ENCODE data around the gene CDC6. TPM values are rescaled to one million over a fixed set of nuclear protein-coding genes. Genes with fewer than 3 reads are reported as not detected.

CDC6 gene
- total RNA-seq, 1 experiment from 2014 or later: 44.9 TPM

DNA sequence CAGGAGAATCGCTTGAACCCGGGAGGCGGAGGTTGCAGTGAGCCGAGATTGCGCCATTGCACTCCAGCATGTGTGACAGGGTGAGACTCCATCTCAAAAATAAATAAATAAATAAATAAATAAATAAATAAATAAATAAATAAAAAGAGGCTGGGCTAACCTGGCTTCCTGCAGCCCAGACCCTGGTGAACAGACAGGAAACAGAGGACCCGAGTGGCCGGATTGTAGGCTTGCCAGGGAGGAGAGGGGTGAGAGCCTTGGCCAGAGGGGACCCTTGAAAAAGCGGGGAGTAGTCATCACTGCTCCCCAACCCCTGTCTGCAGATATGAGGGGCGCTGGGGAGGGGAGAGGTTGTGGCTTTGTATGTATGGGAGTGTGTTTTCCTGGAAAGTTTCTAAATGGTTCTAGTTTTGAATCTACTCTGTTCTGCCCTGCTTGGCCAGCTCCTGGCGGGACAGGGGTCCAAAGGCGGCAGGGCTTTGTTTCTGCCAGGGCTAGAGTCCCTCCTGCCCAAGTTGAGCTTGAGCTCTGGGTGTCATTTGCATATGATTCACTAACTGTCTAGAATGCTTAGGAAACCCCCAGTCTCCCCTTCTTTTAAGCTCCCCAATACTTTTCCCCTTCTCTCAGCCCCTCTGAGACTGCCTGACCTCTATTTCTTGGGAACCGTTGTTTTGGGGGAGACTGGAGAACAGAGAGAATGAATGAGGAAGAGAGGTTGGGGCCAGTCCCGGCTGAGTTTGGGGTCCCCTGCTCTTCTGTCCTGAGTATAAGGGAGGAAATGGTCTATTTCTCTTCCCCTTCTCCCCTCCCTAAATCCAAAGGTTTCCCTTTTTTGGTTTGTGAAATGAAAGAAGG, 37.7 kb downstream of the CDC6 start:
- Histone ChIP-seq H3K36me3 (ENCODE audit: low read depth) (no peaks in the 10 kb centered on the region), H3F3A (ENCODE audit: insufficient read depth, low read depth) (peaks cover 5% of the 10 kb centered on the region; the same call in 1 of the 2 replicates), H3K4me2 (no peak overlapping the region), H2AFZ (no peak overlapping the region), H3K4me1 (replicated peaks; ENCODE audit: insufficient read depth) (peaks cover 39% of the 10 kb centered on the region), H3K27me3 (ENCODE audit: insufficient read depth, low read depth) (no peaks in the 10 kb centered on the region), H3K79me2 (ENCODE audit: low read depth) (peaks cover 78% of the 10 kb centered on the region), H3K27ac (no peak overlapping the region), H3K4me3 (no peak overlapping the region), H4K20me1 (ENCODE audit: insufficient read depth) (peaks cover 15% of the 10 kb centered on the region), H3K9me3 (ENCODE audit: insufficient read depth, low read depth) (no peaks in the 10 kb centered on the region), H3K9me2 (ENCODE audit: insufficient read depth) (no peaks in the 10 kb centered on the region)
- ChIA-PET POLR2A (ENCODE audit: unreplicated experiment) (no interaction called here), CTCF (interaction anchor here (0.5 kb wide), 1 partner anchor 40 kb away, joined by 6 read pairs; no protein-coding TSS in a partner anchor)
- intact Hi-C loops (cut with micrococcal nuclease; ENCODE audit: unreplicated experiment): no loop called here
- DNase-seq: no peak
- BruUV-seq (replicated peaks): no TSS peak
- TF ChIP-seq CTCF (conservative IDR thresholded peaks at IDR 0.05) (no peak), EZH2 (IDR thresholded peaks at IDR 0.05; ENCODE audit: low read depth) (no peak)

DNA sequence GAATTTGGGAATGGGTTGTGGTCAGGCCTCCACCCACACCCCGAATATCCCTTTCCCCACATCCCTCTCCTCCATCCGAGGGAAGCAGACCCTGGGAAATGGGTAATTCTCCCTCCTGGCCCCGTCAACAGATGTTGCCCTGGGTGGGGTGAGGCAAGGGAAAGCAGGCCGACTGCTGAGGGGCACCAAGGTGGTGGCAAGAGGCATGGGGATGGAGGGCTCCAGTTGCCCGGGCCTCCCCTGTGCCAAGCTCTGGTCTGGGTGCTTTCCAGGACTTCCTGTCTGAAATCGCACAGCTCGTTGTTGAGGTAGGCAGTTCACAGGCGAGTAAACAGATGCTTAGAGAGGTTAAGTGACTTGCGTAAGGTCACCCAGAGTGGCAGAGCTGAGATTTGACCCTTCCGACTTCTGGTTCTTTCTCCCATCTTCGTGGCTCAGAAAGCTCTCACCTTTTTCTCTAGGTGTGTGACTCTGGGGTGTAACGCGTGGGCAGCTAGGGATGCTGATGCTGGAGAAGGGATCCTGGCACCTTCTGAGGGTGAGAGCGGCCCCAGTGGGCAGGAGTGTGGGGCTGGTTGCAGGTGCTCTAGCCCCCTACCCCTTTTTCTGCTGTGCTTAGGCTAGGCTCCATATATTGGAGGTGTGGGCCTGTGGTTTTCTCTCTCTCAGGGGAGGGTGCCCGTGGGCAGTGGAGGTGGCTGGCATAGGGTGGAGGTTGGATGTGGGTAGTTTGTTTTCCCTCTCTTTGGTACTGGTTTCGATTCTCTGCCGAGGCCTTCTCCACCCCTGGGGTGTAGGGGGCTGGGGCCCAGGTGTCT, 38.5 kb downstream of the CDC6 start:
- no peaks in the 10 kb centered on the region for H3K27me3 ChIP-seq (ENCODE audit: insufficient read depth, low read depth)
- no peak overlapping the region for H3K4me3 ChIP-seq
- H3K27ac ChIP-seq: no peak overlapping the region
- no peak overlapping the region for H3K4me2 ChIP-seq
- peaks cover 17% of the 10 kb centered on the region for H4K20me1 ChIP-seq (ENCODE audit: insufficient read depth)
- DNase-seq: peak in 1 of 2 experiments; percentile 29
- intact Hi-C loops (cut with micrococcal nuclease; ENCODE audit: unreplicated experiment): no loop called here
- no peak overlapping the region for H2AFZ ChIP-seq
- H3K9me2 ChIP-seq (ENCODE audit: insufficient read depth): no peaks in the 10 kb centered on the region
- H3K36me3 ChIP-seq (ENCODE audit: low read depth): no peaks in the 10 kb centered on the region
- H3K79me2 ChIP-seq (ENCODE audit: low read depth): peaks cover 70% of the 10 kb centered on the region
- no TSS peak for BruUV-seq (replicated peaks)
- H3K4me1 ChIP-seq (replicated peaks; ENCODE audit: insufficient read depth): peaks cover 35% of the 10 kb centered on the region
- POLR2A ChIA-PET (ENCODE audit: unreplicated experiment): no interaction called here
- peaks cover 5% of the 10 kb centered on the region; the same call in 1 of the 2 replicates for H3F3A ChIP-seq (ENCODE audit: insufficient read depth, low read depth)
- CTCF ChIA-PET: no interaction called here
- no peak for TF ChIP-seq CTCF (conservative IDR thresholded peaks at IDR 0.05)
- TF ChIP-seq EZH2 (IDR thresholded peaks at IDR 0.05; ENCODE audit: low read depth): no peak
- no peaks in the 10 kb centered on the region for H3K9me3 ChIP-seq (ENCODE audit: insufficient read depth, low read depth)

- no peaks in the 10 kb centered on the region for H3K27me3 ChIP-seq (ENCODE audit: insufficient read depth, low read depth)
- peaks cover 64% of the 10 kb centered on the region for H3K79me2 ChIP-seq (ENCODE audit: low read depth)
- H3K4me2 ChIP-seq: no peak overlapping the region
- intact Hi-C loops (cut with micrococcal nuclease; ENCODE audit: unreplicated experiment): no loop called here
- BruUV-seq (replicated peaks): no TSS peak
- H3K4me1 ChIP-seq (replicated peaks; ENCODE audit: insufficient read depth): peaks cover 36% of the 10 kb centered on the region
- DNase-seq: peak in 1 of 2 experiments; percentile 19
- peaks cover 5% of the 10 kb centered on the region; the same call in 1 of the 2 replicates for H3F3A ChIP-seq (ENCODE audit: insufficient read depth, low read depth)
- no peak overlapping the region for H3K27ac ChIP-seq
- CTCF ChIA-PET: no interaction called here
- H3K9me3 ChIP-seq (ENCODE audit: insufficient read depth, low read depth): no peaks in the 10 kb centered on the region
- POLR2A ChIA-PET (ENCODE audit: unreplicated experiment): no interaction called here
- H3K9me2 ChIP-seq (ENCODE audit: insufficient read depth): no peaks in the 10 kb centered on the region
- no peak overlapping the region for H3K4me3 ChIP-seq
- peaks cover 17% of the 10 kb centered on the region for H4K20me1 ChIP-seq (ENCODE audit: insufficient read depth)
- no peak overlapping the region for H2AFZ ChIP-seq
- no peaks in the 10 kb centered on the region for H3K36me3 ChIP-seq (ENCODE audit: low read depth)
- no peak for TF ChIP-seq CTCF (conservative IDR thresholded peaks at IDR 0.05)
- TF ChIP-seq EZH2 (IDR thresholded peaks at IDR 0.05; ENCODE audit: low read depth): no peak
Observed at GRCh38 chr17:40326832-40327199, 39.1 kb downstream of the CDC6 start.
